ENCODE data around the gene ZNF790.

ZNF790 gene

DNA sequence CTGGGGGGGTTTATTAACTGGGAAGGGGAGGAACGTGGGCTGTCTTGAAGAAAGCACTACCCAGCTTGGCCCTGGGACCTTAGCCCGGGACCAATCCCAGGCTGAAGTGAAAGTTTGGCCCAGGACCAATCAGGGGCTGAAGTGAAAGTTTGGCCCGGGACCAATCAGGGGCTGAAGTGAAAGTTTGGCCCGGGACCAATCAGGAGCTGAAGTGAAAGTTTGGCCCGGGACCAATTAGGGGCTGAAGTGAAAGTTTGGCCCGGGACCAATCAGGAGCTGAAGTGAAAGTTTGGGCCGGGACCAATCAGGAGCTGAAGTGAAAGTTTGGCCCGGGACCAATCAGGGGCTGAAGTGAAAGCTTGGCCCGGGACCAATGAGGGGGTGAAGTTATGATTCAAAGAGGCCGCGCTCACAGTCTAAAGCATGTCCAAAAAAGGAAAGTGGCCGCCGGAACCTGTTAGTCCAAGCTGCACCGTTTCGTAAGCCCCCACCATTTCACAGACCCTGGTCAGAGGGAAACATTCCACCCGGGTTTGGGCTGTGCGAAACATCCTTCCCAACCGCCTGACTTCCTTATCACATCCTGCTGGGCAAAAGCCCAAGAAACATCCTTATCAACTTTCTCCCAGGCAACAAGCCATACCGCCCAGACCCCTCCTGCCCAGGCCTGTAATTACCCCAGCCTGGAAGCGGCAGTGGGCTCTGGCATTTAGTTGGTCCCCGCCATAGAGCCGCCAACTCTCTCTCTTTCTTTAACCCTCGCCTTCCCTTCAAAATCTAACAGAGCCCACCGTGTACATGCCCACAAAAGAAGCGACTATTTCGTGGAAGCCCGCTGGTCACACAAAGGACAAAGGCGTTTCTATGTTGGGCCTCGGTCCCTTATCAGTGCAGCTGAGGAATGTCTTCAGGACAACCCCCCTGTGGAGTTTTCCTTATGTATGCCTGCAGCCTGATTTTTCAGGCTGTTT lies 66.6 kb downstream of the ZNF790 start:
- no peak for DNase-seq

Data from NCI-H187 treated with DMSO at 0.1 percent for 48 hours (cell line).